BJ (cell line): Measurements from ENCODE around the gene PCDHB7. TPM values are rescaled to one million over a fixed set of nuclear protein-coding genes. Genes with fewer than 3 reads are reported as not detected.
"Not testable (repeated sequence)": the region's sequence is repeated elsewhere in the genome, so short reads cannot be mapped to it uniquely, and the experiment has no call there.

Experiments used
- CTCF ChIA-PET: fragments of 350-600 bp; formaldehyde crosslinking; extraction: SDS; loops from one replicate; lab custom pipeline; 2021; ENCODE audit warnings: antibody characterized with exemption, inconsistent platforms; lab: Yijun Ruan, JAX
- POLR2A ChIA-PET: fragments of 300-600 bp; sonication (Branson Sonifier 250); formaldehyde crosslinking; extraction: SDS; loops from one replicate; lab custom pipeline; 2021; ENCODE audit warnings: antibody characterized with exemption; lab: Charles Lee
- DNase-seq: peaks from one replicate; pipeline ENCODE4 v3.0.0-alpha.2; 2011; ENCODE audit warnings: low read depth
- H3K27me3 ChIP-seq: 2 replicates; pipeline ENCODE4 v1.6.0; 2011; ENCODE audit warnings: low read length; ENCODE audit not compliant: control insufficient read depth, insufficient read depth
- H3K36me3 ChIP-seq: 2 replicates; pipeline ENCODE4 v1.5.1; 2011; ENCODE audit warnings: low read length; ENCODE audit not compliant: control insufficient read depth, insufficient read depth
- H3K4me3 ChIP-seq: 2 replicates; pipeline ENCODE4 v1.5.1; 2011; ENCODE audit warnings: low read depth, mild to moderate bottlenecking, control low read depth, low read length
- polyA plus RNA-seq: library from polyadenylated mRNA; depleted of rRNA; stranded (reverse); fragments of >200 nt; gene quantifications from 2 replicates; pipeline ENCODE4 v1.2.3, GENCODE V29; 2011
- TF ChIP-seq, protein P1 (sequence below): IDR thresholded peaks from 2 replicates; pipeline ENCODE4 v1.5.1; 2011; ENCODE audit warnings: low read depth, mild to moderate bottlenecking, control low read depth, inconsistent platforms, low read length, moderate library complexity; ENCODE audit not compliant: insufficient read depth

PCDHB7 gene
- polyA plus RNA-seq, 1 experiment = 0.44 TPM

GRCh38 chr5:141149812-141150211, 22.6 kb upstream of the PCDHB7 start, which contains the start of gene PCDHB6:
Gene PCDHB6, plus strand, starts transcription at chr5:141150057. Its CDS starts 201 bp downstream, at chr5:141150258.
- Histone ChIP-seq H3K27me3 (no peaks in the 10 kb centered on the region), H3K36me3 (no peaks in the 10 kb centered on the region), H3K4me3 (no peak within 1 kb of the TSS)
- CTCF ChIA-PET = interaction anchor here (0.6 to 1.5 kb wide), 5 partner anchors 10 to 181 kb away, joined by 3 to 4 read pairs (median 3); partner anchors contain the start of gene PCDHB9
- DNase-seq = no peak
- TF ChIP-seq, protein P1, sequence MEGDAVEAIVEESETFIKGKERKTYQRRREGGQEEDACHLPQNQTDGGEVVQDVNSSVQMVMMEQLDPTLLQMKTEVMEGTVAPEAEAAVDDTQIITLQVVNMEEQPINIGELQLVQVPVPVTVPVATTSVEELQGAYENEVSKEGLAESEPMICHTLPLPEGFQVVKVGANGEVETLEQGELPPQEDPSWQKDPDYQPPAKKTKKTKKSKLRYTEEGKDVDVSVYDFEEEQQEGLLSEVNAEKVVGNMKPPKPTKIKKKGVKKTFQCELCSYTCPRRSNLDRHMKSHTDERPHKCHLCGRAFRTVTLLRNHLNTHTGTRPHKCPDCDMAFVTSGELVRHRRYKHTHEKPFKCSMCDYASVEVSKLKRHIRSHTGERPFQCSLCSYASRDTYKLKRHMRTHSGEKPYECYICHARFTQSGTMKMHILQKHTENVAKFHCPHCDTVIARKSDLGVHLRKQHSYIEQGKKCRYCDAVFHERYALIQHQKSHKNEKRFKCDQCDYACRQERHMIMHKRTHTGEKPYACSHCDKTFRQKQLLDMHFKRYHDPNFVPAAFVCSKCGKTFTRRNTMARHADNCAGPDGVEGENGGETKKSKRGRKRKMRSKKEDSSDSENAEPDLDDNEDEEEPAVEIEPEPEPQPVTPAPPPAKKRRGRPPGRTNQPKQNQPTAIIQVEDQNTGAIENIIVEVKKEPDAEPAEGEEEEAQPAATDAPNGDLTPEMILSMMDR = 0 out of 2 replicates have a peak, but pooled peaks have one; percentile 14
- POLR2A ChIA-PET = no interaction called here

- POLR2A ChIA-PET = no interaction called here
- H3K36me3 ChIP-seq = no peaks in the 10 kb centered on the region
- DNase-seq = no peak
- TF ChIP-seq, protein P1 = no peak
- no peak overlapping the region for H3K4me3 ChIP-seq
- CTCF ChIA-PET = interaction anchor here (0.6 to 1.5 kb wide), 5 partner anchors 9 to 180 kb away, joined by 3 to 4 read pairs (median 3); partner anchors contain the start of gene PCDHB9
- no peaks in the 10 kb centered on the region for H3K27me3 ChIP-seq
These were observed 22.0 kb upstream of the PCDHB7 start for GRCh38 chr5:141150224-141150992.

GRCh38 chr5:141150993-141151325, 21.5 kb upstream of the PCDHB7 start:
- Histone ChIP-seq H3K36me3 (no peaks in the 10 kb centered on the region), H3K4me3 (no peak overlapping the region), H3K27me3 (no peaks in the 10 kb centered on the region)
- TF ChIP-seq, protein P1 = no peak
- ChIA-PET POLR2A (no interaction called here), CTCF (interaction anchor here (1.5 kb wide), 1 partner anchor 29 kb away, joined by 4 read pairs; no protein-coding TSS in a partner anchor)
- DNase-seq = no peak

DNA sequence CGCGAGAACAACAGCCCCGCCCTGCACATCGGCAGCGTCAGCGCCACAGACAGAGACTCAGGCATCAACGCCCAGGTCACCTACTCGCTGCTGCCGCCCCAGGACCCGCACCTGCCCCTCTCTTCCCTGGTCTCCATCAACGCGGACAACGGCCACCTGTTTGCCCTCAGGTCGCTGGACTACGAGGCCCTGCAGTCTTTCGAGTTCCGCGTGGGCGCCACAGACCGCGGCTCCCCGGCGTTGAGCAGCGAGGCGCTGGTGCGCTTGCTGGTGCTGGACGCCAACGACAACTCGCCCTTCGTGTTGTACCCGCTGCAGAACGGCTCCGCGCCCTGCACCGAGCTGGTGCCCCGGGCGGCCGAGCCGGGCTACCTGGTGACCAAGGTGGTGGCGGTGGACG, 20.8 kb upstream of the PCDHB7 start:
- H3K36me3 ChIP-seq, H3K27me3 ChIP-seq, DNase-seq, POLR2A ChIA-PET, CTCF ChIA-PET, H3K4me3 ChIP-seq: not testable (repeated sequence)

DNA sequence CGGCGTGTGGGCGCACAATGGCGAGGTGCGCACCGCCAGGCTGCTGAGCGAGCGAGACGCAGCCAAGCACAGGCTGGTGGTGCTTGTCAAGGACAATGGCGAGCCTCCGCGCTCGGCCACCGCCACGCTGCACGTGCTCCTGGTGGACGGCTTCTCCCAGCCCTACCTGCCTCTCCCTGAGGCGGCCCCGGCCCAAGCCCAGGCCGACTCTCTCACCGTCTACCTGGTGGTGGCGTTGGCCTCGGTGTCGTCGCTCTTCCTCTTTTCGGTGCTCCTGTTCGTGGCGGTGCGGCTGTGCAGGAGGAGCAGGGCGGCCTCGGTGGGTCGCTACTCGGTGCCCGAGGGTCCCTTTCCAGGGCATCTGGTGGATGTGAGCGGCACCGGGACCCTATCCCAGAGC, 20.3 kb upstream of the PCDHB7 start:
- H3K4me3 ChIP-seq, POLR2A ChIA-PET, CTCF ChIA-PET, H3K27me3 ChIP-seq, DNase-seq, H3K36me3 ChIP-seq: not testable (repeated sequence)

- DNase-seq = no peak
- Histone ChIP-seq H3K36me3 (no peaks in the 10 kb centered on the region), H3K4me3 (no peak overlapping the region), H3K27me3 (no peaks in the 10 kb centered on the region)
- TF ChIP-seq, protein P1 = no peak
- ChIA-PET CTCF (no interaction called here), POLR2A (no interaction called here)
These were observed 16.7 kb upstream of the PCDHB7 start for GRCh38 chr5:141155540-141156374.

- POLR2A ChIA-PET, H3K4me3 ChIP-seq, CTCF ChIA-PET, H3K27me3 ChIP-seq, H3K36me3 ChIP-seq, DNase-seq: not testable (repeated sequence)
These were observed 15.1 kb upstream of the PCDHB7 start for GRCh38 chr5:141157356-141157755.

GRCh38 chr5:141157901-141158300, 14.5 kb upstream of the PCDHB7 start:
- CTCF ChIA-PET, H3K27me3 ChIP-seq, DNase-seq, H3K4me3 ChIP-seq, POLR2A ChIA-PET, H3K36me3 ChIP-seq: not testable (repeated sequence)
